ENCODE results near the gene RASGRF2.

DNA sequence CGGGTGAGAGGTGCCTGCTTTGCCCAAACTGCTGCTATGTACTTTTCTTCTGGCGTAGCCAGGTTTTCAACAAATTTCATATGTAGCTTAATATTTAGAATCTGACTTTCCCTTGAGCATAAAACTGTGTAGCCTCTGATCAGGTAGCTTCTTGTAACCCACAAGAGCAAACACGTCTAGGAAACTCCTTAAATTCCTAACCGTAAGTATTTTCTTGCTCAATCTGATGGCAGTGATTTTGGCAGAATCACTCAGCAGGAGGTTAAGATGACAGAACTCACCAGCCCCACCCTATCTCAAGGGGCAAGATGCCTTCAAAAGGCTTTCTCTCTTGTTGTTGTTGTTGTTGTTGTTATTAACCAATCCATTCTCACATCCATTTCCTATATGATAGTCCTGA lies 293.7 kb downstream of the RASGRF2 start:
- TF ChIP-seq JUND (IDR thresholded peaks at IDR 0.05; ENCODE audit: borderline replicate concordance, low read depth, low read length) (no peak), JUND (tag; IDR thresholded peaks at IDR 0.05; ENCODE audit: borderline replicate concordance, low read depth, low read length) (no peak), MTA3 (IDR thresholded peaks at IDR 0.05; ENCODE audit: borderline replicate concordance) (no peak), BACH1 (tag; IDR thresholded peaks at IDR 0.05) (no peak), ZNF436 (CRISPR knock-in tag; IDR thresholded peaks at IDR 0.05) (no peak), POLR2AphosphoS5 (IDR thresholded peaks at IDR 0.05; ENCODE audit: control insufficient read depth, insufficient read depth, low read depth, low read length) (no peak)

Data from K562 (cell line).